ENCODE measurements around the gene SLC38A8.

Gene SLC38A8

DNA sequence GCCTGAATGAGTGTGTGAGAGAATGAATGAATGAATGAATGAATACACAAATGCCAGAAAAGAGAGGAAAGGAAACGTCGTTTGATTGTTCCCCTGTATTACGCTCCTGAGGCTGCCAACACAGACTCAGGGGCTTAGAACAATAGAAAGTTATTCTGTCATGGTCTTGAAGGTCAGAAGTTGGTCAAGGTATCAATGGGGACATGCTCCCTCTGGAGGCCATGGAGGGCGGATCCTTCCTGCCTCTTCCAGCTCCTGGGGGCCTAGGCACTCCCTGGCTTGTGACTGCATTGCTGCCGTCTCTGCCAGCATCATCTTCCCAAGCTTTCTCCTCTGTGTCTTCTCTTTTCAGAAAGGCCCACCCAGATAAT is 1.5 kb upstream of the SLC38A8 start:
- TF ChIP-seq ZBTB7A (IDR thresholded peaks at IDR 0.05; ENCODE audit: low read depth) (no peak), RAD21 (IDR thresholded peaks at IDR 0.05; ENCODE audit: low read depth) (peak; percentile 52), TAF1 (IDR thresholded peaks at IDR 0.05; ENCODE audit: low read depth) (no peak), CEBPB (IDR thresholded peaks at IDR 0.05) (no peak), TCF12 (IDR thresholded peaks at IDR 0.05; ENCODE audit: low read depth) (no peak), CREB1 (IDR thresholded peaks at IDR 0.05; ENCODE audit: low read depth) (no peak)
- TF ChIP-seq, protein P1, sequence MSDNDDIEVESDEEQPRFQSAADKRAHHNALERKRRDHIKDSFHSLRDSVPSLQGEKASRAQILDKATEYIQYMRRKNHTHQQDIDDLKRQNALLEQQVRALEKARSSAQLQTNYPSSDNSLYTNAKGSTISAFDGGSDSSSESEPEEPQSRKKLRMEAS (IDR thresholded peaks at IDR 0.05), result no peak

- 0 out of 2 replicates have a peak, but pooled peaks have one; percentile 26 for TF ChIP-seq YY1 (IDR thresholded peaks at IDR 0.05; ENCODE audit: low read depth)
- TF ChIP-seq EGR1 (IDR thresholded peaks at IDR 0.05), result no peak
- TF ChIP-seq, protein P1 (IDR thresholded peaks at IDR 0.05), result 0 out of 2 replicates have a peak, but pooled peaks have one; percentile 28
Measured at GRCh38 chr16:84043486-84044117, 1.0 kb upstream of the SLC38A8 start.

GRCh38 chr16:84042879-84043485 is 387 bp upstream of the SLC38A8 start:
- TF ChIP-seq ZBTB7A (IDR thresholded peaks at IDR 0.05; ENCODE audit: low read depth), result no peak; the same call in 1 of the 2 replicates
- TF ChIP-seq, protein P2, sequence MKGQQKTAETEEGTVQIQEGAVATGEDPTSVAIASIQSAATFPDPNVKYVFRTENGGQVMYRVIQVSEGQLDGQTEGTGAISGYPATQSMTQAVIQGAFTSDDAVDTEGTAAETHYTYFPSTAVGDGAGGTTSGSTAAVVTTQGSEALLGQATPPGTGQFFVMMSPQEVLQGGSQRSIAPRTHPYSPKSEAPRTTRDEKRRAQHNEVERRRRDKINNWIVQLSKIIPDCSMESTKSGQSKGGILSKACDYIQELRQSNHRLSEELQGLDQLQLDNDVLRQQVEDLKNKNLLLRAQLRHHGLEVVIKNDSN (IDR thresholded peaks at IDR 0.05), result peak; percentile 15; the same call in 1 of the 2 replicates
- TF ChIP-seq CREB1 (IDR thresholded peaks at IDR 0.05; ENCODE audit: low read depth), result no peak
- peak; percentile 47; the same call in 1 of the 2 replicates for TF ChIP-seq EP300 (IDR thresholded peaks at IDR 0.05; ENCODE audit: borderline replicate concordance)
- peak; percentile 6; the same call in 1 of the 2 replicates for TF ChIP-seq TEAD4 (IDR thresholded peaks at IDR 0.05)
- TF ChIP-seq FOXM1 (IDR thresholded peaks at IDR 0.05; ENCODE audit: borderline replicate concordance, low read depth), result no peak
- peak; percentile 10; the same call in 1 of the 2 replicates for TF ChIP-seq RAD21 (IDR thresholded peaks at IDR 0.05; ENCODE audit: low read depth)
- TF ChIP-seq, protein P1 (IDR thresholded peaks at IDR 0.05), result no peak; the same call in 1 of the 2 replicates
- peak; percentile 86 for TF ChIP-seq TCF12 (IDR thresholded peaks at IDR 0.05; ENCODE audit: low read depth)
- no peak for TF ChIP-seq CEBPB (IDR thresholded peaks at IDR 0.05)
- TF ChIP-seq NFIC (IDR thresholded peaks at IDR 0.05), result peak; percentile 25; the same call in 1 of the 2 replicates
- TF ChIP-seq YY1 (IDR thresholded peaks at IDR 0.05; ENCODE audit: low read depth), result no peak
- TF ChIP-seq EGR1 (IDR thresholded peaks at IDR 0.05), result no peak
- no peak for TF ChIP-seq TAF1 (IDR thresholded peaks at IDR 0.05; ENCODE audit: low read depth)
- TF ChIP-seq, protein P3, sequence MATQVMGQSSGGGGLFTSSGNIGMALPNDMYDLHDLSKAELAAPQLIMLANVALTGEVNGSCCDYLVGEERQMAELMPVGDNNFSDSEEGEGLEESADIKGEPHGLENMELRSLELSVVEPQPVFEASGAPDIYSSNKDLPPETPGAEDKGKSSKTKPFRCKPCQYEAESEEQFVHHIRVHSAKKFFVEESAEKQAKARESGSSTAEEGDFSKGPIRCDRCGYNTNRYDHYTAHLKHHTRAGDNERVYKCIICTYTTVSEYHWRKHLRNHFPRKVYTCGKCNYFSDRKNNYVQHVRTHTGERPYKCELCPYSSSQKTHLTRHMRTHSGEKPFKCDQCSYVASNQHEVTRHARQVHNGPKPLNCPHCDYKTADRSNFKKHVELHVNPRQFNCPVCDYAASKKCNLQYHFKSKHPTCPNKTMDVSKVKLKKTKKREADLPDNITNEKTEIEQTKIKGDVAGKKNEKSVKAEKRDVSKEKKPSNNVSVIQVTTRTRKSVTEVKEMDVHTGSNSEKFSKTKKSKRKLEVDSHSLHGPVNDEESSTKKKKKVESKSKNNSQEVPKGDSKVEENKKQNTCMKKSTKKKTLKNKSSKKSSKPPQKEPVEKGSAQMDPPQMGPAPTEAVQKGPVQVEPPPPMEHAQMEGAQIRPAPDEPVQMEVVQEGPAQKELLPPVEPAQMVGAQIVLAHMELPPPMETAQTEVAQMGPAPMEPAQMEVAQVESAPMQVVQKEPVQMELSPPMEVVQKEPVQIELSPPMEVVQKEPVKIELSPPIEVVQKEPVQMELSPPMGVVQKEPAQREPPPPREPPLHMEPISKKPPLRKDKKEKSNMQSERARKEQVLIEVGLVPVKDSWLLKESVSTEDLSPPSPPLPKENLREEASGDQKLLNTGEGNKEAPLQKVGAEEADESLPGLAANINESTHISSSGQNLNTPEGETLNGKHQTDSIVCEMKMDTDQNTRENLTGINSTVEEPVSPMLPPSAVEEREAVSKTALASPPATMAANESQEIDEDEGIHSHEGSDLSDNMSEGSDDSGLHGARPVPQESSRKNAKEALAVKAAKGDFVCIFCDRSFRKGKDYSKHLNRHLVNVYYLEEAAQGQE (IDR thresholded peaks at IDR 0.05; ENCODE audit: low read depth), result no peak

DNA sequence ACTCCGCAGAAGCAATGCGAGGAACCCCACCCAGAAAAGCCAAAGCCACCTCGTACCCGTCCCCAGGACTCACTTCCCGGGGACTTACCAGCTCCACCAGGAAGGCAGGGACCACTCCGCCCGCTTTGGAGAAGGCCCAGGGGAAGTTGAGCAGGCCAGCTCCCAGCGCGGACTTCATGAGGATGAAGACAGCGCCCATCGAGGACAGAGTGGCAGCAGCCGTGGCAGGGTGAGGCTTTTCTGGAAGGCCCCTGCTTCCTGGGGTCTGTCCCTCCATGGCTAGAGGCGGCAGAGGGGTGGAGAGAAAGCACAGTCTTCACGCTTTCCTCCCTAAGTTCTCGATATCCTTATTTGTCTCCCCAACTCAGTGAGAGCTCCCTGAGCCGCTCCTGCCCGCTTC is 714 bp downstream of the SLC38A8 start:
- TF ChIP-seq TEAD4 (IDR thresholded peaks at IDR 0.05), result no peak
- TF ChIP-seq, protein P2 (IDR thresholded peaks at IDR 0.05), result no peak
- TF ChIP-seq RAD21 (IDR thresholded peaks at IDR 0.05; ENCODE audit: low read depth), result no peak
- TF ChIP-seq YY1 (IDR thresholded peaks at IDR 0.05; ENCODE audit: low read depth), result no peak

DNA sequence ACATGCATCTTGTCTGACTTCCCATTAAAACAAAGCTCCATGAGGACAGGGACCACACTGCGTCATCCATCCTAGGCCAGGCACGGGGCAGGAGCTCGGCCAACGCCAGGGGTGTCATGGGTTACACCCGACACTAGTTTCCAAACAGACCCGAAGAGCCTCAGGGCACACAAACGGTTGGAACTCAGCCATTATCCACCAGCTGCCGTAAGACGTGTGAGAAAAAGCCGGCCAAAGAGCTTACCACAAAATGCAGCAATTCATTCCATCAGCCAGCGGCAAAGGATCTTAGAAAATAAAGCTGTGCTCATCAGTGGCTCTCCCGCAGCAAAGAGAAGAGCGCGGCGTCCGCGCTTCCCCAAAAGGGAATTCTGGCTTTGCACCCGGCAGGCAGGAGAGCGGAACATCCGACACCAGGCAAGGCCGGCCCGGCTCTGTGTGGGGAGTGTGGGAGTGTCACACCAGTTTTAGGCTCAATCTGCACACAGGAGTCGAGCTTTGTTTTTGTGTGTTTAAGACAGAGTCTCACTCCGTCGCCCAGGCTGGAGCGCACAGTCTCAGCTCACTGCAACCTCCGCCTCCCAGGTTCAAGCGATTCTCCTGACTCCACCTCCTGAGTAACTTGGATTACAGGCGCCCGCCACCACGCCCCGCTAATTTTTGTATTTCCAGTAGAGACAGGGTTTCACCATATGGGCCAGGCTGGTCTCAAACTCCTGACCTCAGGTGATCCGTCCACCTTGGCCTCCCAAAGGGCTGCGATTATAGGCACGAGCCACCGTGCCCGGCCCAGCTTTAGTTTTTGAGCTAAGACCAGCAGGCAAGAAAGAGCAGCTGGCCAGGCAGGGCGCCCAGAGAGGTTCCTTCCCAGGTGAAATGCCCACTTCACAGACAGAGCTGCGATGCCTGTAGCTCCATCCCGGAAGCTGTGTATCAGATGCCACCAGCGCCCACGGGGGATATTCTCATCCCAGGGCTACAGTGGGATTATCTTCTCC is 1.5 kb downstream of the SLC38A8 start:
- TF ChIP-seq EGR1 (IDR thresholded peaks at IDR 0.05) (no peak), FOXM1 (IDR thresholded peaks at IDR 0.05; ENCODE audit: borderline replicate concordance, low read depth) (no peak), CEBPB (IDR thresholded peaks at IDR 0.05) (no peak)
- TF ChIP-seq, protein P2 (IDR thresholded peaks at IDR 0.05), result no peak
- TF ChIP-seq, protein P1 (IDR thresholded peaks at IDR 0.05), result no peak

- TF ChIP-seq CREB1 (IDR thresholded peaks at IDR 0.05; ENCODE audit: low read depth) (no peak), RAD21 (IDR thresholded peaks at IDR 0.05; ENCODE audit: low read depth) (no peak), TAF1 (IDR thresholded peaks at IDR 0.05; ENCODE audit: low read depth) (no peak), YY1 (IDR thresholded peaks at IDR 0.05; ENCODE audit: low read depth) (no peak), FOXM1 (IDR thresholded peaks at IDR 0.05; ENCODE audit: borderline replicate concordance, low read depth) (no peak), TCF12 (IDR thresholded peaks at IDR 0.05; ENCODE audit: low read depth) (no peak), EGR1 (IDR thresholded peaks at IDR 0.05) (no peak), NFIC (IDR thresholded peaks at IDR 0.05) (no peak), EP300 (IDR thresholded peaks at IDR 0.05; ENCODE audit: borderline replicate concordance) (no peak)
- TF ChIP-seq, protein P3 (IDR thresholded peaks at IDR 0.05; ENCODE audit: low read depth), result no peak
- TF ChIP-seq, protein P1 (IDR thresholded peaks at IDR 0.05), result no peak
Measured at GRCh38 chr16:84040226-84040822, 2.3 kb downstream of the SLC38A8 start.
